Uterine smooth muscle cell (primary cell): ENCODE data around the gene BAZ2B. TPM values are rescaled to one million over a fixed set of nuclear protein-coding genes. Genes with fewer than 3 reads are reported as not detected.

Source experiments
- total RNA-seq: library from RNA; depleted of rRNA; stranded (reverse); fragments of >200 nt; gene quantifications from 2 replicates; pipeline ENCODE4 v1.2.3, GENCODE V29; 2014

BAZ2B gene, protein sequence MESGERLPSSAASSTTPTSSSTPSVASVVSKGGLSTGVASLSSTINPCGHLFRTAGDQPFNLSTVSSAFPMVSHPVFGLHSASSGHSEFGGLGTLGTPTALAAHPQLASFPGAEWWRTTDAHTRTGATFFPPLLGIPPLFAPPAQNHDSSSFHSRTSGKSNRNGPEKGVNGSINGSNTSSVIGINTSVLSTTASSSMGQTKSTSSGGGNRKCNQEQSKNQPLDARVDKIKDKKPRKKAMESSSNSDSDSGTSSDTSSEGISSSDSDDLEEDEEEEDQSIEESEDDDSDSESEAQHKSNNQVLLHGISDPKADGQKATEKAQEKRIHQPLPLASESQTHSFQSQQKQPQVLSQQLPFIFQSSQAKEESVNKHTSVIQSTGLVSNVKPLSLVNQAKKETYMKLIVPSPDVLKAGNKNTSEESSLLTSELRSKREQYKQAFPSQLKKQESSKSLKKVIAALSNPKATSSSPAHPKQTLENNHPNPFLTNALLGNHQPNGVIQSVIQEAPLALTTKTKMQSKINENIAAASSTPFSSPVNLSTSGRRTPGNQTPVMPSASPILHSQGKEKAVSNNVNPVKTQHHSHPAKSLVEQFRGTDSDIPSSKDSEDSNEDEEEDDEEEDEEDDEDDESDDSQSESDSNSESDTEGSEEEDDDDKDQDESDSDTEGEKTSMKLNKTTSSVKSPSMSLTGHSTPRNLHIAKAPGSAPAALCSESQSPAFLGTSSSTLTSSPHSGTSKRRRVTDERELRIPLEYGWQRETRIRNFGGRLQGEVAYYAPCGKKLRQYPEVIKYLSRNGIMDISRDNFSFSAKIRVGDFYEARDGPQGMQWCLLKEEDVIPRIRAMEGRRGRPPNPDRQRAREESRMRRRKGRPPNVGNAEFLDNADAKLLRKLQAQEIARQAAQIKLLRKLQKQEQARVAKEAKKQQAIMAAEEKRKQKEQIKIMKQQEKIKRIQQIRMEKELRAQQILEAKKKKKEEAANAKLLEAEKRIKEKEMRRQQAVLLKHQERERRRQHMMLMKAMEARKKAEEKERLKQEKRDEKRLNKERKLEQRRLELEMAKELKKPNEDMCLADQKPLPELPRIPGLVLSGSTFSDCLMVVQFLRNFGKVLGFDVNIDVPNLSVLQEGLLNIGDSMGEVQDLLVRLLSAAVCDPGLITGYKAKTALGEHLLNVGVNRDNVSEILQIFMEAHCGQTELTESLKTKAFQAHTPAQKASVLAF (N-terminal part only)
- 46.9 and 48.7 TPM in 2 replicates for total RNA-seq

DNA sequence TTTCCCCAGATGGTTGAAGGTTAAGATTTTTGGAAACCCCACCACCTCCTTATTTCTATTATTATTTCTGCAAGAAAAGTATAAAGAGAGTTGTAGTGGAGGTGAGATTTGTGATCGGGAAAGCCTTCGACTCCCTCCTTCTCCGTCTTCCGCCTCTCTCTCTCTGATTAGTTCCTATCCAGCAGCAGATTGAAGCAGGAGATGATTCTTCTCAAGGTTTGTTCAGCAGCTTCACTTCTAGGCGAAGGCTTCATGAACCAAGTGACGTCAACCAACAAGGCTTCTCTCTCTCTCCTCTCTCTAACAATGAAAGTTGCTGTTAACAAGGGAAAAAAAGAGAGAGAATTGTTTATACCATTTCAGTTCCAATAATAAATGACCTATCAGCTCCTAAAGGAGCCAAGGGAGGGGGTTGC is at the start of gene BAZ2B:
Gene BAZ2B (minus strand): TSS at position 263 of the 416 bp plus-strand sequence. CDS start 137,829 bp downstream, outside the sequence.

DNA sequence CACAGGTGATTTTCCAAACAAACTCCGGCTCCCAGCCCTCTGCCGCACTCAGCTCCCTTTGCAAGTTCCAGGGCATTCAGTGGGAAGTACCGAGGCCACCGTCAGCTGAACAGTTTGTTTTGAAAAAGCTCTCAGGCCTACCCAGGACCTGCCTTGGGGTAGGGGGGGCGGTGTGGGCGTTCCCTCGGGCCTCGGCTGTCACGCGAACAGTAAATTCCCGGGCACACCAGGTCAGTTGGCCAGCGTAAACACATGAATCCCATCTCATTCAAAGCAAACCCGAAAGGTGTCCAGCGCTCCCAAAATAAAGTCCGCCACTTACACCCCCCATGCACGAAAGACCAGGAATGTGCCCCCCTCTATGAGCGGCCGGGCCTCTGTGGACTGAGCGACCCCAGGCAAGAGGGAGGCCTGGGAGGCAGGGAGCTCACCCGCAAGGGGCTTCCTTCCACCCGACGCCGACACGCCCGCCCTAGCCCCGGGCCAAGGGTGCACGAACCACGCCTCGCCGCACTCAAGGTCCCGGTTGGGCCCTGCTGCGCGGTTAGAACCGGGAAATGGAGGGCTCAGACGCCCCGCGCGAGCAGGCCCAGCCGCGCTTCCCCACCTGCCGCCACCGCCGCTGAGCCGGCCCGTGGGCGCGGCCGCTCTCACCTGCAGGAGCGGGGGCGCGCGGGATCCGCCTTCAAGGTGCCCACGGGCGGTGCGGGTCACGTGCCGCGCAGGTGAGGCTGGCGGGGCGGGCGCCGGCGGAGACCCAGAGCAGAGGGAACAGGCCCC is 330.2 kb downstream of the BAZ2B start, which contains the start of gene WDSUB1:
Gene WDSUB1 (minus strand): TSS at position 775 of the 780 bp plus-strand sequence. CDS start 3,634 bp downstream, outside the sequence.

Other genes with a start within 250 kb of the BAZ2B start
- 141 and 170 TPM in 2 replicates for gene MARCHF7, start 96.0 kb upstream of the BAZ2B start, total RNA-seq
- gene CD302, start 181.7 kb upstream of the BAZ2B start, total RNA-seq, result 4.1 and 7.1 TPM in 2 replicates